GM13976 (cell line): ENCODE data around the gene ATP5F1D.

ENCODE experiments used
- DNase-seq: peaks from one replicate; pipeline ENCODE4 v3.0.0; 2012; ENCODE audit warnings: low spot score
- CTCF ChIP-seq: IDR thresholded peaks from 2 replicates; pipeline ENCODE4 v1.5.1; 2012; ENCODE audit warnings: borderline replicate concordance, mild to moderate bottlenecking; ENCODE audit not compliant: insufficient read depth; ENCODE audit errors: extremely low read depth, missing control alignments, control extremely low read depth
- in situ Hi-C: fragments of 300-500 bp; cut with MboI; formaldehyde crosslinking; loops from one replicate; pipeline ENCODE4 v1.12.0; 2022; ENCODE audit warnings: low sequenced_read_pairs, mixed read lengths, inconsistent platforms; ENCODE audit not compliant: unreplicated experiment

The ATP5F1D gene

DNA sequence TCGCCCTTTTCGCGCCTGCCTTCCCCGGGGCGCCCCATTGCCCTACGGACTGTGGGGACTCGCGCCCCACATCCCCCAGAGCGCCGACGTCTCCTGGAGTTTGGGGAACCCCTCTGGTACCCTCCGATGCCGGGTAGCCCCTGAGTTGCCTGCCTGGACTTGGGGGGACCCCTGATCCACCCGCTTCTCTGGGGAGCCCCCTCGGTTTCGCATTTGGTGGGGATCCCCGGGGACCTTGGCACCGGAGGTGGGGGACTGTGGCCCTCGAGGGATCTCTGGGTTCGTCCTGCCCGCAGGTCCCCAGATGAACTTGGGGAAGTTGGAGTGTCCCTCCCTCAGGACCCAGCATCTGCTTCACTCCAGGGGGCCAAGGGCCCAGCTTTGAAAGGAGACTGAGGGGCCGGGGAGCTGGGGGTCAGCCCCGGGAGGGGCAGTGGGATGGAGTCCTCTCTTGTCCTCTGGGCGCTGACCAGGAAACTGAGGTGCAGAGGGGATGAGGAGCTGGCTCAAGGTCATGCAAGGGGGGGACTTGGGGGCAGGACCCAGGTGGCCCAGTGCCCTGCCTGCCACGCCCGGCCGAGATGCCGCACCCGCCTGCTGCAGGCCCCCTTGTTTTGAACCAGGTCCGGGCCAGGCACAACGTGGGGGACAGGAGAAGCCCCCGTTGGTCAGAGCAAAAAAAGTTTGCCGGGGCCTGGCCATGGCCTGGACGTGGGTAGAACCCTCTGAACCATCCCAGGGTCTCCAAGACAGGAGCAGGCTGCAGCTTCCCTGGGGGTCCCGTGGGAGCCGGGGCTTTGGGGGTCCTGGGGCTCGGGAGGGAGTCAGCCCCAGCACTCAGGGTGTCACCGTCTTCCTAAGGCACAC, 45.2 kb downstream of the ATP5F1D start:
- no peak for TF ChIP-seq CTCF
- no peak for DNase-seq
- in situ Hi-C loops: no loop called here

- no peak for TF ChIP-seq CTCF
- in situ Hi-C loops: no loop called here
- no peak for DNase-seq
Observed at GRCh38 chr19:1287354-1288225, 46.0 kb downstream of the ATP5F1D start.

DNA sequence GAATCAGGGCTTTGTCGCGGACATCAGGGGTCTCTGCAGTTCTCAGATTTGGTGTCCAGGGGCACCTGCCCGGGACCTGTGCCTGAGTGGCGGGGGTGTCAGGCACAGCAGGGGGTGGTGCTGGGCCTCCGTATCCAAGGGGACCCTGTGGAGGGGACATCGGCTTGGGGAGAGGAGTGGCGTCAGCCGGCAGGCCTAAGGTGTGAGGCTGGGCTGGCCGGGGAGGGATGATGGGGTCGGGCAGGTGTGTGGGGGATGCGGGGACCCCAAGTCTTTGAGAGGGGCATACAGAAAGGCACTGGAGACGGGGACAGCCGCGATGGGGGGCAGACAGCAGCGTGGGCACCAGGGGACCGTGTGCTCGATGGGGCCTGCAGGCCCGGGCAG, 46.7 kb downstream of the ATP5F1D start:
- in situ Hi-C loops: no loop called here
- no peak for DNase-seq
- no peak for TF ChIP-seq CTCF

- in situ Hi-C loops: no loop called here
- TF ChIP-seq CTCF: no peak
- no peak for DNase-seq
Observed at GRCh38 chr19:1288833-1289685, 47.5 kb downstream of the ATP5F1D start.

DNA sequence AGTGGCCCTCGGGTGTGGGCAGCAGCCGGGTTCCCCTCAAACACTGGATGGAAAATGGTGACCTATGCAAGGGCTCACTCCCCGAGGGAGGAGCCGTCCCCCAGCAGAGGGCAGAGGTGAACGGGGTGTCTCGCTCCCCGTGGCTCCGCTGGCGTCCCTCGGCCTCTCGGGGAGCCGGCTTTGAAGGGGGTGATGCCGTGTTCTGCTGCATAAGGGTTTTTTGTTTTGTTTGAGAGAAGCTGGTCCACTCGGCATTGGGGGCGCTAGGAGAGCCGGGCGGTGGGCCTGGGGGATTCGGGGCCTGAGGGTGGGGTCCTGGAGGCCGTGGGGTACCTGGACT, 48.1 kb downstream of the ATP5F1D start:
- in situ Hi-C loops: no loop called here
- no peak for DNase-seq
- TF ChIP-seq CTCF: no peak

- DNase-seq: no peak
- in situ Hi-C loops: no loop called here
- no peak for TF ChIP-seq CTCF
Observed at GRCh38 chr19:1290196-1290702, 48.7 kb downstream of the ATP5F1D start.
